Myocyte (in vitro differentiated cells): ENCODE measurements around the gene CBFB. TPM values are rescaled to one million over a fixed set of nuclear protein-coding genes. Genes with fewer than 3 reads are reported as not detected.

ENCODE experiments used
- DNase-seq: peaks from one replicate; pipeline ENCODE4 v3.0.0-alpha.2; 2012; ENCODE audit warnings: low read depth
- total RNA-seq: library from RNA; depleted of rRNA; stranded (reverse); fragments of >200 nt; gene quantifications from 2 replicates; pipeline ENCODE4 v1.2.3, GENCODE V29; 2014

The CBFB gene
- total RNA-seq, 1 donor from 2014 or later = 75.1 TPM

DNA sequence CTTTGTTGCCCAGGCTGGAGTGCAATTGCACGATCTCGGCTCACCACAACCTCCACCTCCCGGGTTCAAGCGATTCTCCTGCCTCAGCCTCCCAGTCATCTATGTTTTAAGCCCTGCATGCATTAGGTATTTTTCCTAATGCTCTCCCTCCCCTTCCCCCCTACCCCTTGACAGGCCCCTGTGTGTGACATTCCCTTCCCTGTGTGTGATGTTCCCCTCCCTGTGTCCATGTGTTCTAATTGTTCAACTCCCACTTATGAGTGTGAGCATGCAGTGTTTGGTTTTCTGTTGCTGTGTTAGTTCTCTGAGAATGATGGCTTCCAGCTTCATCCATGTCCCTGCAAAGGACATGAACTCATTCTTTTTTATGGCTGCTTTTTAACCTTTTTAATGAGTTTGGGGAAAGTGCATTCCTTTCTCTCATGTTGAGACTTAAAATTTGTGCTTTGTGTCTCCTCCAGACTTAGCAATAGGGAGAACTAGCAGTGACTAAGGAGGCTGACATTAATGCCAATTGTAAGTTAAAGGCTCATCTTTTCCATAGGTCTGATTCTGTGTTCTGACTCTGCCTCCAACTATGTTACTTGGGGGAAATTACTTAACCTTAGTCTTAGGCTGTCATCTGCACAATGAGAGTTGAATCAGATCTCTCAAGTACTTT lies 63.1 kb downstream of the CBFB start:
- DNase-seq = no peak

DNA sequence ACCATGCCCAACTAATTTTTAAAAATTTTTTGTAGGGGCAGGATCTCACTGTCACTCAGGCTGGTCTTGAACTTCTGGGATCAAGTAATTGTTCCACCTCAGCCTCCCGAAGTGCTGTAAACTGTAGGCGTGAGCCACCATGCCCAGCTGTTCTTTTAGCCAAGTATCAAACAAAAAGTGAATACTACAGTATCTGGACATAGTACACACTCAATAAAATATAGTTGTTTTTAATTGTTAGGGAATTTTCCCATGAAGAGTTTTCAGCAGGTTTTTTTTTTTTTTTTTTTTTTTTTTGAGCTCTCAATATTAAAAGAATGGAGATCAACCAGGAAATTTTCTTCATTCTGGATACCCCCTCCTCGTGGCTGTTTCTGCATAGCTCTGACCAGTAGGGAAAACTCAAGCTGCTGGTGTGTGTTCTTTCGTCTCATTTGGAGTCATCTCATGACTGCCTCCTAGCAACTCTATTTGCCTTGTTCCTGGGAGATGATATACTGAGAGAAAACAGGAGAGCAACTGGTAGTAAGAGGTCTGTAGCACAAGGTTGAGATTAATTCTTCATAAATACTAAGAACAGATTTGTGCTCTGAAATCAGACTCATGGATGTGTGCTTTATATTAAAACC lies 64.3 kb downstream of the CBFB start:
- no peak for DNase-seq

DNA sequence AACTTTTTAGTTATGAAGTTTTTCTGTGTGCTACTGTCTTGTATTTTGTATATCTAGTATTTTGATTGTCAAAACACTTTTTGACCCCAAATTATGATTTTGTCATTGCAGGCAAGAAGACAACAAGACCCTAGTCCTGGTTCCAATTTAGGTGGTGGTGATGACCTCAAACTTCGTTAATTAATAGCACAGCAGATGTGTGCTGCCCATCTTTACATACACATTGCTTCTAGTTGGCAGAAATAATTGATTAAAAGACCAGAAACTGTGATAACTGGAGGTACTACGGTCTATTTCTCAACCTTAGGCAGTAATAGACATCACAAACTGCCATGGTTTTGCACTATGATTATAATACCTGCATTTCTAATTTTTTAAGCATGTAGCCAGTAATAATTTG lies 69.7 kb downstream of the CBFB start:
- no peak for DNase-seq

DNA sequence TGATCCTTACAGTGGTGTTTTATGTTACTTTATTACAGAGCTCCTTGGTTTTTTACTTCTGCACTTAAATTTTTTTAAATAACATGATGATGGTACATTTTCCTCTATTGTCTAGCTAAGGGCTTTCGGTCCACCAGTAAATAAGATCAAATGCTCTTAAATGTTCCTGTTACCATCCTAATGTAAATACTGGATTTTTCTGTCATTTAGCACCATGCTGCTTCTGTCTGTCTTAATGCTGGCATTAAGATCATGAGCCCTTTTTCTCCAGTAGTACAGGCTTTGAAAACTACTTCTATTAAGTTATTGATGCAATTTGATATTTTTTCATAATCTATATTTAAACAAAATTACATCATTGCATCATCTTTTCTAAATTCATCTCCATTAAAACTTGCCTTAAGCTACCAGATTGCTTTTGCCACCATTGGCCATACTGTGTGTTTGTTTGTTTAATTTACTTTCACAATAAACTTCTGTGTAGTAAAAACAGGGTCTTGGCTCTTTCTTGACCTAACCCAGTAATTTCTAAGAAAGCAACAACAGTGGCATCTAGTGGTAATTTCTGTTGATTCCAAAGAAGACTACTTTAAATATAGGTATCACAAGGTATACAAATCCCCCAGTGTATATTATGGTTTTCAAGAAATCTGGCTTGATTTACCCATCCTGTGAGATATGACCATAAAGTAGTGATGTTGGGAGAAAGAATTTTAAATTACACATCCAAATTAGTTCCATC lies 71.8 kb downstream of the CBFB start:
- DNase-seq = peak; percentile 34

DNA sequence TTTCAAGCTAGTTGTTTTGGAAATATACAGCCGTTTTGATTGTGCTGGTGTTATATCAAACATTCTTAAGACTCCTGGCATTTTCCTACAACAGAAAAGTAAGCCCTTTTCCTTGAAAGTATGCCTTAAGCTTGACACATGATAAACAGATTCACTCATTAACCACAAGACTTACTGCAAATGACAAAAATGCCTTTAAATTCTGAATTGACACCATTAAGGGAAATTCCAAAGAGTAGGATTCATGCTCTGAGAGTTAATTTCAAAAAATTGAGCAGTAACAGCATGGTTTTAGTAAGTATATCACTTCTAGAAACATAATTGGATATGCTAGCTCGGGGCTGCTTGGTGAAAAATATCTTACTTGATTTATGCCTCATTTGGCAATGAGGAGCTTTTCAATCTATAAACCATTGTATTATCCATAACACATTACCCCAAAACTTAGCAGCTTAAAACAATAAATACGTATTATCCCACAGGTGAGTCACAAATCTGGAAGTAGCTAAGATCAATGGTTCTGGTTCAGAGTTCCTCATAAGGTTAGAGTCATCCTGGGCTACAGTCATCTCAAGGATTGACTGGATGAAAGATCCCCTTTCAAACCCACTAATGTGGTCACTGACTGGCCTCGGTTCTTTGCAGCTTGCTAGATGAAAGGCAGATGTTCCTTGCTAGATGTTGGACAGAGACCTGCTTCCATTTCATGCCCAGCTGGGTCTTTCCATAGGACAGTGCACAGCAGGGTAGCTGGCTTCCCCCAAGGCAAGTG lies 72.5 kb downstream of the CBFB start:
- no peak for DNase-seq

DNA sequence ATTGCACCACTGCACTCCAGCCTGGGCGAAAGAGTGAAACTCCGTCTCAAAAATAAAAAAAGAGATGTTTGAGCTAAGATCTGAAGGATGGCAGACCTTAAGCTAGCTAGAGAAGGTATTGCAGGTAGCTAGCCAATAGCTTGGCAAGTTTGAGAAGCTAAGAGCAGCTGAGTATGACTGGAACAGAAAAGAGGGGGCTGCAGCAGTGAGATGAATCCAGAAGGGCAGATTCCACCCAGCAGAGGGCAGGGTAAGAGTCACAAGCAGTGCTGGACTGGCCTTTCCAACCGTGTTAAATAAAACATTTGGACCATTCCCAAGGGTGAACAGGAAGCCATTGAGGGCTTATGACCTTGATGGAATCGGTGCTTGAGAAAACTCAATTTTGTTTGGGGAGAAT lies 75.1 kb downstream of the CBFB start:
- DNase-seq = peak; percentile 55

GRCh38 chr16:67104845-67105244 lies 75.9 kb downstream of the CBFB start:
- DNase-seq = no peak

DNA sequence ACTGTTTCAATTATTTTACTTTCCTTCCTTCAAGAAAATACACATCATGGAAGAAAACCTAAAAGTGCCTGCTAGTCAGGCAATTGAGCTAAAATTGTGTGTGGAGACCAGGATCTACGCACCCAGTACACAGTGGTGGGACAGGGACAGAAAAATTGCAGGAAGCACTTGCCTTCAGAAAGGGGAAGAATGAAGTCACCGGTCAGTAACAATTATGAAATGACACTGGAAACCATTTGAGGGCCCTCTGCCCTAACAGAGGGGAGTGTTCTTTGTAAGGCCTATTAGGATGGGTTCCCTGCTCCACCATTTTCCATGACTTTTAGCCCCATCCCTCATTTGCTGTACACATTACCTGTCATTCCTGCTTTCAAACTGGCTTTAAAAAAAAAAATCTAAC lies 76.3 kb downstream of the CBFB start:
- DNase-seq = no peak

DNA sequence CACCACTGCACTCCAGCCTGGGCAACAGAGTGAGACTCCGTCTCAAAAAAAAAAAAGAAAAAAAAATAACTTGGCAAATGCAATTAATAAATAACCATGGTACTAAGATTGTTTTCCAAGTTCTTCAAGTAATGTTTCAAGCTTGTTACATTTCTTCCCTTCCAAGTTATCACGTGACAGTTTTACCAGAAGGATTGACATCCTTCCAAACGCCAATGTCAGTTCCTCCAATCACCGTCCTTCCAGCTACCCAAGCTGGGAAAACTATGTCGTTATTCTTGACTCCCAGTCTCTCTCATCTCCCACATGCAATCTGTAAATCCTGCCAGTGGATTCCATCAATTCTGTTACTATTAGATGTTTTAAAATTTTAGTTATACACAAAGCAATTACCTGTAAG lies 76.9 kb downstream of the CBFB start:
- DNase-seq = no peak

- no peak for DNase-seq
Measured at GRCh38 chr16:67108489-67108888, 79.5 kb downstream of the CBFB start.

DNA sequence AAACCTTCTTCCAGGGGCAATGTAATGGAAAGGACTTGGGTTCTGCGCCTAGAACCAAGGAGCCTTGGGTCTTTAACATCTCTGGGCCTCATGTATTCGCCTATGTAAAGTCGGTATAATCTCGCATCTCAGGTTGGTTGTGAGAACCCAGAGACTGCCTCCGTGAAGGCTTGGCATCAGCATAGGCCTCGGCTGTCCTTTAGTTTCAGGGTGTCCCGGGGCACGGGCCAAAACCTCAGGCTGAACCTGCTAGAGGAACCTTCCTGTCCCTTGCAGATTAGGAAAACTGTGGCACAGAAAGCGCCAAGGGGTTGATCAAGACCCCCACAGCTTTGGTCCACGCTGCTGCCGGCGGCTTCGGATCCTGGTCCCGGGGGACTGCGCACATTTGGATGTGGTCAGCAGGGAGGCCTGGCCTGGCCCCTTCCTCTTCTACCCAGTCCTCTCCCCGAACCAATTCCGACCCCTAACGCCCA lies 80.0 kb downstream of the CBFB start:
- no peak for DNase-seq

DNA sequence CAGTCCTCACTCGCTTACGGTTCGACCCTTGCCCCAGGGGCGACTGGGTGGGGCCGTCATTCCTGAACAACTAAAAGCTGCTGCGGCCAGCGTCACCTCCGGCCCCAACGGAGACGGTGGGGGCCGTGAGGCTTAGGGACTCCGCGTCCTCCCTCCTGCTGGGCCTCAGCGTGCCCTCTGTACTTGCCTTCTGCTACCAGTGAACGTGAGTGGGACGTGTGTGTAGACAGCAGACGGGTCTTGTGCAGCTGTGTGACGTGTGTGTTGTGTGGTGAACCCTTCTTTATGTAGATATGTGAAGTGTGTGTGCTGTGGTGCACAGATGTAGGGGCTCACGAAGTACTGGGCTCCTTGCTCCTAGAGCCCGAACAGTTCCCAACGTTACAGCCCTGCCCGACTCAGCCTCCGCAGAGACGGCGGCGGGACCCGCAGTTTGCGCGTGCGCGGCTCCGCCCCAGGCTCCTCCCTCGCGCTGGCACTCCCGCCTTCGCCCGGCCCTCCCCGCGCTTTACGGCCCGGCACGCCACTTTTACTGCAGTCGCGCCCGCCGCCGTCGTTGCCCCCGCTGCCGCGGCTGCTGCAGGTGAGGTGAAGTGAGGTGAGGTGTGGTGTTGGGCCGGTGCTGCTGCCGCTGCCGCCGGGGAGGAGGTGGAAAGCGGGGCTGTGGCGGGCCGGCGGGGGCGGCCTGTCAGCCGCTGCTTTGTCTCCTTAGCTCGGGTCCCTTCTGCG lies 80.6 kb downstream of the CBFB start, which contains the start of gene PHAF1:
Gene PHAF1 (plus strand): TSS at position 535 of the 729 bp plus-strand sequence. CDS start 235 bp downstream, outside the sequence.
- DNase-seq = peak; percentile 90

GRCh38 chr16:67111951-67112444 lies 83.0 kb downstream of the CBFB start:
- no peak for DNase-seq

- no peak for DNase-seq
Measured at GRCh38 chr16:67112591-67113399, 83.8 kb downstream of the CBFB start.

DNA sequence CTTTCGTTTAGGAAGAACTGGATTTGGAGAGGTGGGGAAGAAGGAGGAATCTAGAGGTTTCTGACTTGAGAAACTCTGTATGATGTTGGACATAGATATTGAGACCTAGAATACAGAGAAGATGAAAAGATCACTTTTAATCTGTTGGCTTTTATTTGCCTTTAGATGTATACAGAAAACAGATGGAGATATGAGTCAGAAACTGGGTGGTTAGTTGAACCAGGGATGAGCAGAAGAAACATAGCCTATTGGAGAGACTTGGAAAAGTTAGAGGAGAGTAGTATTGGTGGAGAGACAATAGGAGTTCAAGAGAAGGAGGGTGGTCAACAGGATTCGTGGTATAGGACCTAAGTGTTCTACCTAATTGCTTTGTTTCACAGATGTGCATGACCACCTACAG lies 85.8 kb downstream of the CBFB start:
- DNase-seq = no peak

GRCh38 chr16:67115639-67116038 lies 86.7 kb downstream of the CBFB start:
- DNase-seq = peak; percentile 54

- no peak for DNase-seq
Measured at GRCh38 chr16:67116388-67117311, 87.7 kb downstream of the CBFB start.

GRCh38 chr16:67117716-67118115 lies 88.8 kb downstream of the CBFB start:
- DNase-seq = no peak

GRCh38 chr16:67120025-67120424 lies 91.1 kb downstream of the CBFB start:
- no peak for DNase-seq
